Endothelial cell of umbilical vein (primary cell): ENCODE results near the gene INSYN2B. TPM values are rescaled to one million over a fixed set of nuclear protein-coding genes. Genes with fewer than 3 reads are reported as not detected.

Experiments
- BruUV-seq: library from RNA; stranded (reverse); fragments of 400-500 nt; replicated peaks from 2 replicates; lab custom pipeline; 2021; lab: Mats Ljungman, UMichigan
- CTCF ChIA-PET: fragments of 300-600, 350-600 bp; sonication (Branson Sonifier 250); formaldehyde crosslinking; loops from one replicate; lab custom pipeline; 2021; ENCODE audit warnings: antibody characterized with exemption, inconsistent platforms; lab: Charles Lee
- POLR2A ChIA-PET: fragments of 300-600, 350-600 bp; sonication (Branson Sonifier 250); formaldehyde crosslinking; loops from one replicate; lab custom pipeline; 2021; ENCODE audit warnings: antibody characterized with exemption, inconsistent platforms; lab: Charles Lee
- DNase-seq: peaks from one replicate; pipeline ENCODE4 v3.0.0-alpha.2; 2011; ENCODE audit warnings: low read depth, low spot score
- FAIRE-seq: peaks from 2 replicates; lab custom pipeline; 2011; peaks lifted over from hg19 to GRCh38; lab: Jason Lieb, UNC
- H2AFZ ChIP-seq: 2 replicates; pipeline ENCODE4 v1.6.0; 2012; ENCODE audit warnings: low read depth, low read length, control low read depth, inconsistent platforms
- H3K27ac ChIP-seq: 2 replicates; pipeline ENCODE4 v1.5.1; 2011; ENCODE audit warnings: low read depth, mild to moderate bottlenecking, control low read depth, low read length, moderate library complexity; ENCODE audit not compliant: insufficient read depth
- H3K27me3 ChIP-seq, 2 experiments: 2 replicates each; pipeline versions ENCODE4 v1.6.0 to v1.6.1; 2011; ENCODE audit warnings: low read length in 2 of 2, mixed read lengths in 1 of 2; ENCODE audit not compliant: control insufficient read depth in 2 of 2, insufficient read depth in 2 of 2
- H3K36me3 ChIP-seq, 2 experiments: 2 replicates in 1 of 2; 3 replicates in 1 of 2; pipeline ENCODE4 v1.5.1; 2011; ENCODE audit warnings: low read length in 2 of 2, mild to moderate bottlenecking in 1 of 2, moderate library complexity in 1 of 2; ENCODE audit not compliant: control insufficient read depth in 2 of 2, insufficient read depth in 2 of 2; ENCODE audit errors: extremely low read depth in 1 of 2
- H3K4me1 ChIP-seq: 3 replicates; pipeline ENCODE4 v1.5.1; 2011; ENCODE audit warnings: mild to moderate bottlenecking, low read length; ENCODE audit not compliant: control insufficient read depth, insufficient read depth; ENCODE audit errors: extremely low read depth
- H3K4me2 ChIP-seq: 2 replicates; pipeline ENCODE4 v1.6.1; 2011; ENCODE audit warnings: low read length, control low read depth, mixed read lengths; ENCODE audit not compliant: insufficient read depth
- H3K4me3 ChIP-seq, 3 experiments: fragments of 200-600 bp in 1 of 3; sonication (generic), shearing (Covaris generic) in 1 of 3; replicated peaks in 1 of 3; 2 replicates each; pipeline ENCODE4 v1.5.1; 2011 to 2016; ENCODE audit warnings: control low read depth in 3 of 3, low read length in 3 of 3, mild to moderate bottlenecking in 2 of 3, inconsistent platforms in 1 of 3, low read depth in 1 of 3, moderate library complexity in 1 of 3; ENCODE audit not compliant: insufficient read depth in 1 of 3
- H3K79me2 ChIP-seq: 2 replicates; pipeline ENCODE4 v1.6.0; 2012; ENCODE audit warnings: low read length, inconsistent platforms; ENCODE audit not compliant: control insufficient read depth, insufficient read depth
- H3K9ac ChIP-seq: replicated peaks from 2 replicates; pipeline ENCODE3; 2011; ENCODE audit warnings: low read length, control low read depth; ENCODE audit not compliant: insufficient read depth; ENCODE audit errors: extremely low read depth
- H3K9me1 ChIP-seq: replicated peaks from 3 replicates; pipeline ENCODE4 v1.6.0; 2011; ENCODE audit warnings: mild to moderate bottlenecking, low read length; ENCODE audit not compliant: control insufficient read depth, insufficient read depth; ENCODE audit errors: extremely low read depth
- H3K9me3 ChIP-seq: replicated peaks from 2 replicates; pipeline ENCODE4 v1.5.1; 2012; ENCODE audit warnings: low read length, inconsistent platforms; ENCODE audit not compliant: control insufficient read depth, insufficient read depth
- H4K20me1 ChIP-seq: replicated peaks from 2 replicates; pipeline ENCODE3; 2011; ENCODE audit warnings: mild to moderate bottlenecking, low read length; ENCODE audit not compliant: control insufficient read depth, insufficient read depth; ENCODE audit errors: extremely low read depth
- EZH2 ChIP-seq: IDR thresholded peaks from 2 replicates; pipeline ENCODE4 v1.6.1; 2012; ENCODE audit warnings: borderline replicate concordance, low read depth, mild to moderate bottlenecking, moderate library complexity, low read length, inconsistent platforms; ENCODE audit not compliant: severe bottlenecking
- FOS ChIP-seq: IDR thresholded peaks from 2 replicates; pipeline ENCODE4 v1.6.1; 2011; ENCODE audit warnings: mild to moderate bottlenecking, low read length, moderate library complexity, borderline replicate concordance; ENCODE audit not compliant: insufficient read depth
- GATA2 ChIP-seq: IDR thresholded peaks from 2 replicates; pipeline ENCODE4 v1.7.0; 2011; ENCODE audit warnings: low read depth, mild to moderate bottlenecking, moderate library complexity, mixed read lengths, low read length; ENCODE audit not compliant: insufficient read length, insufficient read depth
- JUN ChIP-seq: IDR thresholded peaks from 2 replicates; pipeline ENCODE4 v1.6.1; 2011; ENCODE audit warnings: borderline replicate concordance, low read depth; ENCODE audit not compliant: insufficient read length, insufficient read depth
- MAX ChIP-seq: IDR thresholded peaks from 2 replicates; pipeline ENCODE4 v1.6.1; 2011; ENCODE audit not compliant: insufficient read depth, insufficient read length
- MYC ChIP-seq: IDR thresholded peaks from one replicate; pipeline ENCODE4 v1.6.1; 2011; ENCODE audit warnings: mild to moderate bottlenecking, low read depth, low read length
- POLR2AphosphoS5 ChIP-seq: IDR thresholded peaks from 2 replicates; pipeline ENCODE4 v1.6.1; 2012; ENCODE audit warnings: low read depth, mild to moderate bottlenecking, control low read depth, low read length, moderate library complexity; ENCODE audit not compliant: insufficient read depth
- dilution Hi-C: fragments of 300-500 bp; cut with MboI; formaldehyde crosslinking; loops from one replicate; pipeline ENCODE4 v1.15.0; 2019; ENCODE audit warnings: low sequenced_read_pairs; ENCODE audit not compliant: extremely low pct_ligation_motif_present
- intact Hi-C: fragments of 100-400 bp; cut with micrococcal nuclease; formaldehyde crosslinking; loops from one replicate; pipeline ENCODE4 v1.10.0; 2022
- polyA plus RNA-seq, 4 experiments: library from polyadenylated mRNA; depleted of rRNA in 3 of 4; stranded (reverse) in 3 of 4; unstranded in 1 of 4; fragments of >200 nt; gene quantifications; 2 replicates each; pipeline versions ENCODE4 v1.2.1 to v1.2.3, GENCODE V29; 2011 to 2012; ENCODE audit warnings: missing spikeins in 1 of 4
- total RNA-seq: library from RNA; stranded (reverse); gene quantifications from 2 replicates; pipeline ENCODE4 v1.2.3, GENCODE V29; 2021
- TF ChIP-seq, protein P1 (sequence below), 2 donors: IDR thresholded peaks; 1 replicate in 1 of 2; 2 replicates in 1 of 2; pipeline ENCODE4 v1.5.1; 2011; ENCODE audit warnings: low read length in 2 of 2, mild to moderate bottlenecking in 2 of 2, moderate library complexity in 2 of 2, control low read depth in 1 of 2, inconsistent platforms in 1 of 2, low read depth in 1 of 2; ENCODE audit not compliant: insufficient read depth in 1 of 2; ENCODE audit errors: extremely low read depth in 1 of 2

INSYN2B gene
- total and polyA plus RNA-seq, 2 donors (not counting 3 experiments of a cell fraction or from before 2014, with no cell fraction given), result 8.2 to 17.1 TPM

- Histone ChIP-seq H3K9me3 (no peaks in the 10 kb centered on the region), H3K27ac (peak overlapping the region; percentile 32), H3K4me1 (peaks cover 78% of the 10 kb centered on the region), H3K79me2 (peaks cover 90% of the 10 kb centered on the region), H3K36me3 (no peaks in the 10 kb centered on the region), H3K4me2 (no peak overlapping the region), H4K20me1 (no peaks in the 10 kb centered on the region), H2AFZ (no peak overlapping the region), H3K27me3 (no peaks in the 10 kb centered on the region), H3K9ac (no peak overlapping the region), H3K4me3 (no peak overlapping the region), H3K9me1 (no peaks in the 10 kb centered on the region)
- no peak for FAIRE-seq
- CTCF ChIA-PET, result interaction anchor here (1.0 to 2.5 kb wide), 3 partner anchors 16 to 98 kb away, joined by 3 to 7 read pairs (median 4); no protein-coding TSS in a partner anchor
- intact Hi-C loops, result loop anchor here (5.0 kb wide), 1 partner anchor 1396 kb away; the partner anchor contains the start of gene PANK3
- no peak for DNase-seq
- POLR2A ChIA-PET, result no interaction called here
- dilution Hi-C loops, result no loop called here
- no peak for TF ChIP-seq MYC
- TF ChIP-seq MAX, result no peak
- no peak for TF ChIP-seq FOS
- no peak for TF ChIP-seq POLR2AphosphoS5
- TF ChIP-seq, protein P1, sequence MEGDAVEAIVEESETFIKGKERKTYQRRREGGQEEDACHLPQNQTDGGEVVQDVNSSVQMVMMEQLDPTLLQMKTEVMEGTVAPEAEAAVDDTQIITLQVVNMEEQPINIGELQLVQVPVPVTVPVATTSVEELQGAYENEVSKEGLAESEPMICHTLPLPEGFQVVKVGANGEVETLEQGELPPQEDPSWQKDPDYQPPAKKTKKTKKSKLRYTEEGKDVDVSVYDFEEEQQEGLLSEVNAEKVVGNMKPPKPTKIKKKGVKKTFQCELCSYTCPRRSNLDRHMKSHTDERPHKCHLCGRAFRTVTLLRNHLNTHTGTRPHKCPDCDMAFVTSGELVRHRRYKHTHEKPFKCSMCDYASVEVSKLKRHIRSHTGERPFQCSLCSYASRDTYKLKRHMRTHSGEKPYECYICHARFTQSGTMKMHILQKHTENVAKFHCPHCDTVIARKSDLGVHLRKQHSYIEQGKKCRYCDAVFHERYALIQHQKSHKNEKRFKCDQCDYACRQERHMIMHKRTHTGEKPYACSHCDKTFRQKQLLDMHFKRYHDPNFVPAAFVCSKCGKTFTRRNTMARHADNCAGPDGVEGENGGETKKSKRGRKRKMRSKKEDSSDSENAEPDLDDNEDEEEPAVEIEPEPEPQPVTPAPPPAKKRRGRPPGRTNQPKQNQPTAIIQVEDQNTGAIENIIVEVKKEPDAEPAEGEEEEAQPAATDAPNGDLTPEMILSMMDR (IDR thresholded peaks at IDR 0.05; ENCODE audit: extremely low read depth in 1 of 2, insufficient read depth in 1 of 2, low read depth in 1 of 2, low read length in 2 of 2), result no peak
- TF ChIP-seq EZH2, result no peak
- no peak for TF ChIP-seq JUN
- no peak for TF ChIP-seq GATA2
- BruUV-seq, result no TSS peak
Measured at GRCh38 chr5:169973056-169973455, 7.2 kb downstream of the INSYN2B start.
